ENCODE measurements around the gene RUNX1.

The RUNX1 gene

GRCh38 chr21:34889676-34890469 lies 159.2 kb downstream of the RUNX1 start:
- no peak for DNase-seq

DNA sequence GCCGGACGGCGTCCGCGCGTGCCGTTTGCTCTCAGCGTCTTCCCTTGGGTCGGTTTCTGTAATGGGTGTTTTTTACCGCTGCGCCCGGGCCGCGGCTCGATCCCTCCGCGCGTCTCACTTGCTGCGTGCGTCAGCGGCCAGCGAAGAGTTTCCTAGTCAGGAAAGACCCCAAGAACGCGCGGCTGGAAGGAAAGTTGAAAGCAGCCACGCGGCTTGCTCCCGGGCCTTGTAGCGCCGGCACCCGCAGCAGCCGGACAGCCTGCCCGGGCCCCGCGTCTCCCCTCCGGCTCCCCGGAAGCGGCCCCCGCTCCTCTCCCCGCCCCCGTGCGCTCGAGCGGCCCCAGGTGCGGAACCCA lies 159.8 kb downstream of the RUNX1 start:
- DNase-seq = no peak

DNA sequence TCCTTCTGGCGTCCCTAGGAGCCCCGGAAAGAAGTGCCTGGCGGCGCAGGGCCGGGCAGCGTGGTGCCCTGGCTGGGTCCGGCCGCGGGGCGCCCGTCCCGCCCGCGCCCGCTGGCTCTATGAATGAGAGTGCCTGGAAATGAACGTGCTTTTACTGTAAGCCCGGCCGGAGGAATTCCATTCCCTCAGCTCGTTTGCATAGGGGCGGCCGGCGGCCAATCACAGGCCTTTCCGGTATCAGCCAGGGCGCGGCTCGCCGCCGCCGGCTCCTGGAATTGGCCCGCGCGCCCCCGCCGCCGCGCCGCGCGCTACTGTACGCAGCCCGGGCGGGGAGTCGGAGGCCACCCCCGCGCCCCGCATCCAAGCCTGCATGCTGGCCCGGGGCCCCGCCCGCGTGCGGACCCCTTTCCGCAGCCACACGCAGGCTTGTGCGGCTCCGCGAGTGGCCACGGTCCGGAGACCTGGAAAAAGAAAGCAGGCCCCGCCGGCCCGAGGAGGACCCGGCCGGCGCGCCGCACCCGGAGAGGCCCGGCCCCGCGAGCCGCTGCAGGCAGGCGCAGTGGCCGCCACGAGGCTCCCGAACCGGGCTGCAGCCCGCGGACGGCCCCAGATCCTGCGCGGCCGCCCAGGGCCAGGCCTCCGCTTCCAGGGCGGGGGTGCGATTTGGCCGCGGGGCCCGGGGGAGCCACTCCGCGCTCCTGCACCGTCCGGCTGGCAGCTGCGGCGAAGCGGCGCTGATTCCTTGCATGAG lies 160.4 kb downstream of the RUNX1 start:
- no peak for DNase-seq

DNA sequence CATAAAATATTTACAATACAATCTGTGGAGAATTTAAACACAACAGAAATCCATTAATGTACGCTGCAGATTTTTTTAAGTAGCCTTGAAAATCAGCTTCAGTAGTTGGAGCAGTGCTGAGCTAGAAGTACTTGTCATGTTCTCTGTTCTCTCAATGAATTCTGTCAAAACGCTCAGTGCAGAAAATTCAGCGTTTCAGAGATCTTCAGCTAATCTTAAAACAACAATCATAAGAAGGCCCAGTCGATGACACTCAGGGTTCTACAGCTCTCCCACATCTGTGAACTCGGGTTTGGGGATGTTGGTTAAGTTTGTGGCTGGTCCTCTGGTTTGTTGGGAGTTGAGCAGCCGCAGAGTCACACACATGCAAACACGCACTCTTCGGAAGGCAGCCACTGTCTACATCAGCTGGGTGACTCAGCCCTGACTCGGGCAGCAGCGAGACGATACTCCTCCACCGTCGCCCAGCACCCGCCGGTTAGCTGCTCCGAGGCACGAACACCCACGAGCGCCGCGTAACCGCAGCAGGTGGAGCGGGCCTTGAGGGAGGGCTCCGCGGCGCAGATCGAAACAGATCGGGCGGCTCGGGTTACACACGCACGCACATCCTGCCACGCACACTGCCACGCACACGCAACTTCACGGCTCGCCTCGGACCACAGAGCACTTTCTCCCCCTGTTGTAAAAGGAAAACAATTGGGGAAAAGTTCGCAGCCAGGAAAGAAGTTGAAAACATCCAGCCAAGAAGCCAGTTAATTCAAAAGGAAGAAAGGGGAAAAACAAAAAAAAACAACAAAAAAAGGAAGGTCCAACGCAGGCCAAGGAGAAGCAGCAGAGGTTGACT lies 161.2 kb downstream of the RUNX1 start:
- DNase-seq = no peak

DNA sequence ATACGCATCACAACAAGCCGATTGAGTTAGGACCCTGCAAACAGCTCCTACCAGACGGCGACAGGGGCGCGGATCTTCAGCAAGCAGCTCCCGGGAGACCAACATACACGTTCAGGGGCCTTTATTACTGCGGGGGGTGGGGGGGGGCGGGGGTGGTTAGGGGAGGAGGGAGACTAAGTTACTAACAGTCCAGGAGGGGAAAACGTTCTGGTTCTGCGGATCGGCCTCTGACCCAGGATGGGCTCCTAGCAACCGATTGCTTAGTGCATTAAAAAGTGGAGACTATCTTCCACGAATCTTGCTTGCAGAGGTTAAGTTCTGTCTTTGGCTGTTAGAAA lies 162.0 kb downstream of the RUNX1 start:
- no peak for DNase-seq

DNA sequence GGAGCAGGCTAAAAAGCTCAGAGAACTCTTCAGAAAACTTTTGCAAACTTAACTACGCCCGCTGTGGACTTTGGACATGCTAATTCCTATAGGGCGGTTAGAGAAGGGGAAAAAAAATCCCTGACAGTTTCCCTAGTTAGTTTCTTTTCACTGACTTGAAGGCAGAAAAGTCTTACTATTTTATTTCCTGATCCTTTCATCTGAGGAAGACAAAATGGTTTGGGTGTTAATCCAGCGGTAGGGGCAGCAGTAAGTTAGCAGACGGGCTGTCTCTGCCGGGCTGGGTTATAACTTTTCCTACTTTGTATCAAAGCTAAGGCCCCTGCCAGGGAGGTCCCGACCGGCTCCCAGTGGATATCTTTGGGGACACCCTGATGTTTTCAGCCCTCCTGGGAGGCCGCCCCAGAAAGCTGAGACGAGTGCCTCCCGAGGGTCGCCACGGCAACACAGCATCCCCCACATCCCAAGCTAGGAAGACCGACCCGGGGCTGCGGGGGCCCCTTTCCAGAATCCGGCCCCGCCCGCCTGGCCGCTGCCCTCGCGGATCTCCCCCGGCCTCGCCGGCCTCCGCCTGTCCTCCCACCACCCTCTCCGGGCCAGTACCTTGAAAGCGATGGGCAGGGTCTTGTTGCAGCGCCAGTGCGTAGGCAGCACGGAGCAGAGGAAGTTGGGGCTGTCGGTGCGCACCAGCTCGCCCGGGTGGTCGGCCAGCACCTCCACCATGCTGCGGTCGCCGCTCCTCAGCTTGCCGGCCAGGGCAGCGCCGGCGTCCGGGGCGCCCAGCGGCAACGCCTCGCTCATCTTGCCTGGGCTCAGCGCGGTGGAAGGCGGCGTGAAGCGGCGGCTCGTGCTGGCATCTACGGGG lies 162.6 kb downstream of the RUNX1 start:
- no peak for DNase-seq

- DNase-seq = no peak
Observed at GRCh38 chr21:34885626-34886239, 163.4 kb downstream of the RUNX1 start.

DNA sequence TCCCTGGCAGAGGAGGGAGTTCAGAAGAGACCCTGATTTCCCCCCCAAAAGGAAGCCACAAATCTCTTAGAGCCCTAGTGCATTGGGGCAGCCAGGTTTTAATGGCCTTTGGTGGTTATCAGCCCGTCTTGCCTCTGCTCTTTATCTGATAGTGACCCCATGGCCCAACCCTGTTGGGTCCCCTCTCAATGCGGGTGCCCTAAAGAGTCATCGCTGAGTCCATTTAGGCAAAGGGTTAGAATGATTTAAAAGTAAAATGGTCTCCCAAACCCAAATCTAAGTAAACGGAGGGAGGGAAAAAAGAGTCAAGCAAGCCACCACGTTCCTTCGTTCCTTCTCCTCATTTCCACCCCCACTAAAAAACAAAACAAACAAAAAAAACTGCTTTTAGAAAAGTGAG lies 164.0 kb downstream of the RUNX1 start:
- no peak for DNase-seq

DNA sequence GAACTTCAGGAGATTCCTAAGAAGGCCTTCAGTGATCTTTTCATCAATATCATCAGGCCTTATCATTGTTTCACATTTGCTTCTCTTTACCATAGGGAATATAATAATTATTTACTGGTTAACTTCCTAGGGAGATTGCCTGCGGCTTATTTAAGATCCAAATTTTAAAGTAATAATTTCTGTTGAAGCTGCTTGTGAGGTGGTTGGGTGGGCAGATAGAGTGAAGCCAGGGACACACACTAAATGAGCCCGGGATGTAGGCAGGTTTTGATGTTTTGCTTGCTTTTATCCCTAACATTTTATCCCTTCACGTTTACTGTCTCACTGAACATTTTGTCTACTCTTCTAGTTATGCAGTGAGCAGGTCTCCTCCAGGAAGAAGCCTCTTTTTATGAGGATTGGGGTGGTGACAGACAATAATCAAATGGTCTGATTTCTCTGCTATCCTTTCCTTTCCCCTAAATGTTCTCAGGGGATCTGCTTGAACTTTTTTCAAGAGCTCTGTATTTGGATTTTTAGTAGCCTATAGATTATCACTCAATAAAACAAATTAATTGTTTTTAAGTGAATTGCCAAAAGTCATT lies 164.7 kb downstream of the RUNX1 start:
- DNase-seq = no peak

DNA sequence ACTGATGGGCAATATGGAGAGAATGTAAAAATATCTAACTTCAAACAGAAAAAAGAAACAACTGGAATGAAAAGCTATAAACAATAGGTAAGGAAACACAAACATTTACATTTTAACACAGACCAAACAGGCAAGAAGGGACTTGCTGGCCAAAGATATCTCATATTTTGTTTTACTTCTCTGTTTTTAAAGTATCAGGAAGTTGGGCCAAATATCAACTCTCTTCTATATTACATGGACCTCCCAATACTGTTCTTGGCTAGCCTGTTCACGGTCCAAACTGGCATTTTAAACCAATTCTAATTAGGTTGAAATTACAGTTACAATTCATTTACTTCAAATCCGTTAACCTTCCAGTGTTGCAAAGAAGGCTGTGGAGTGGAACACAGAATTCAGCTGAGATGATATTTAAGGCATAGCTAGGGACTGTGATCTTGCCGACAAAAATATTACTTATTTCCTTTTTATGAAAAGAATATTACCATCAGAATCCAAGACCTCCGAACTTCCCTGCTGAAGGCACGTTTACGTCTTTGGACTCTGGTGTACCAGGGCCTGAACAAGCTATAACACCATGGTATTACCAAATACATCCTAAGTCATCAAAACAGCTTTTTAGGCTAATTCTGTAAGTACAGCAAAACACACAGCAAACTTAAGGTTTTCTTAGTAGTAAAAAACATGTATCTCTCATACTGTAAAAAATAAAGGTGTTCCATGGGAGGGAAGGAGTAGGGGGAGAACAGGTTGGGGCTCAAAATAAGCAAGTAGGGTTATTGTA lies 165.4 kb downstream of the RUNX1 start:
- no peak for DNase-seq

- no peak for DNase-seq
Observed at GRCh38 chr21:34882719-34883131, 166.4 kb downstream of the RUNX1 start.

GRCh38 chr21:34881839-34882371 lies 167.2 kb downstream of the RUNX1 start:
- no peak for DNase-seq

DNA sequence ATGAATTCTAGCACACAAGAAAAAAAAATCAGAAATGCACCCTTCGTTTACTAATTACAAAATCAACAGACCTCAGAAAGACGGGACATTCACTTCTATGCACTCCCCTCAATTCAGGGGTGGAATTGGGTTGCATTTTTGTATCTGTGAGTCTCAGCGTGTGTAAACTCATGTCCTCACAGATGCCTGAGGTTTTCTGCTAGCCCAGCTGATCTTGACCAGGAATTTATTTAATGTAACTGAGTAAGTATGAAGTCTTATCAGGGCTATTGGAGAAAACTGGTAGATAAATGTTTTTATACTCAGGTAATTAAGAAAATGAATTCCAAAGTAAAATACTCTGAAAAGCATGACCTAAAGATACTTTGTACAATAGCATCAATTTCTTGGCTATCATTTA lies 167.7 kb downstream of the RUNX1 start:
- DNase-seq = no peak

GRCh38 chr21:34880401-34880800 lies 168.7 kb downstream of the RUNX1 start:
- DNase-seq = no peak

DNA sequence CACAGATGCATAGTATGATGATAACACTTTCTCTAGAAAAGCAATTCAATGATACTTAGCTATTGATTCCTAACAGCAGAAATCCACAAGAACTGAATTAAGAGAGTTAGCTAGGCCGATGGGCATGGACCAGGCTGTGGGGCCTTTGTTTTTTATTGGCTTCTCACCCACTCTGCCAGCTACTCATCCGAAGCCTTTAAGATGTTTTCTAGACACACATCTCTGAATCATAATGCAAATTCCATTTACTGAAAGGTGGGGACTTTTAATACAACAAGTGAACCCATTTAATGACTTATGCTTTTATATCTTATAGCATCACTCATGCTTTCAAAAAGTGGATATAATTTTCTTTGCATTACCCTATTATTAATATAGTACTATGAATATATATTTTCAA lies 170.2 kb downstream of the RUNX1 start:
- DNase-seq = no peak

DNA sequence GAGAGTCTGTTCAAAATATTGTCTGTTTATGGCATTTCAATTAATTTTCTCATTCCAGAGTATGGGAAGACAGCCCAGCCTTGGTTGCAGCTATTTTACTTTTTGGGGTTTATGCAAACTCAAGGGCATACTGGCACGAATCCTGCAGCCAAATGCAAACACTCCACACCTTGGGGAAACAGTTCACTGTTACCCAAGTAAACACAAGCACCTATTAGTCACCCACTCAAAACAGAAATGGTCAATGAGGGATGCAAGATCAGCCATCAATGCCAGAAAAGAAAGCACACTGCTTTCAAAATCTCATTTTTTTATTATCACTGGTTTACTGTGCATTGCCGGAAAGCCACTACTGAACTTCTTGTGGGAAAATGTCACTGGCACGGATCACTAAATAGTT lies 170.6 kb downstream of the RUNX1 start:
- no peak for DNase-seq

GRCh38 chr21:34877485-34878128 lies 171.5 kb downstream of the RUNX1 start:
- DNase-seq = no peak

- no peak for DNase-seq
Observed at GRCh38 chr21:34875830-34876229, 173.3 kb downstream of the RUNX1 start.

DNA sequence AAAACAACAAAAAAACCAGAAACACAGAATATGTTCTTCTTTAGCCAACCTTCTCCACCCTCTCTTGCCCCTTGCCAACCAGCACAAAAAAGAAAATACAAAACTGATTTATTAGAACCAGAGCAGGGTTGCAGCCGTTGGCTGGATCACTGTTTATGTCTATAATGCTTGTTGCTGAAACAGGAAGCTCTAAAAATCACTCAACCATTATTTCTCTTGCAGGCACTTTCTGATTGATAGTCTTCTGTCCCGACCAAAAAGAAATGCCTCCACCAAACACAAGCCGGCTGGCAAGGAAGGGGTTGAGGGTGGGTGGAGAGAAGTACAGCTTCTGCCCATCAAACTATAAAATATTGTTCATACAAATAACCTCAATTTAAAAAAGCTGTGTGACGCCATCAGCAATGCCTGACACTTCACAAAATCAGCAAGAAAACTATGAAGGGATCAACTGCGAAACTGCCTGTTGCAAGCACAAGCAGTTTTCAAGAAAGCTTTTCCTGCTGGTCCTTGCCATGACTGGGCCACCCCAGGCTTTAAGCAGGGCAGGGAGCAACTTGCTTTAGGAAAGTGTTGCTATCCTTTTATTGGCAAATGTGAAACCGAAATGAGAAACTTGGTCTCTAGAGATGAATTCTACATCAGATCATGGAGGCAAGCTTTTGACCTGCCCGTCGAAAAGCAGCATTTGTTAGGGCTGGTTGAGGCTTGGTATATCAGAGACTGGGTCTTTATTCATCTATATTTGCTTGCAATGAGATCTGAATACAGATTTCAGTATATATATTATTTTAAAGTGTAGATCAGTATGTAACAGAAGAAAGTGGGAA lies 174.2 kb downstream of the RUNX1 start:
- no peak for DNase-seq

All from cerebellar nuclear complex (tissue), 1 donor.